GM20000 (cell line): ENCODE results near the gene E2F4.

Source experiments
- DNase-seq: peaks from one replicate; pipeline ENCODE4 v3.0.0; 2012; ENCODE audit warnings: low spot score
- TF ChIP-seq, protein P1 (sequence below): IDR thresholded peaks from 2 replicates; pipeline ENCODE4 v1.5.1; 2012; ENCODE audit warnings: mild to moderate bottlenecking, control low read depth; ENCODE audit errors: extremely low read depth, missing control alignments

E2F4 gene

DNA sequence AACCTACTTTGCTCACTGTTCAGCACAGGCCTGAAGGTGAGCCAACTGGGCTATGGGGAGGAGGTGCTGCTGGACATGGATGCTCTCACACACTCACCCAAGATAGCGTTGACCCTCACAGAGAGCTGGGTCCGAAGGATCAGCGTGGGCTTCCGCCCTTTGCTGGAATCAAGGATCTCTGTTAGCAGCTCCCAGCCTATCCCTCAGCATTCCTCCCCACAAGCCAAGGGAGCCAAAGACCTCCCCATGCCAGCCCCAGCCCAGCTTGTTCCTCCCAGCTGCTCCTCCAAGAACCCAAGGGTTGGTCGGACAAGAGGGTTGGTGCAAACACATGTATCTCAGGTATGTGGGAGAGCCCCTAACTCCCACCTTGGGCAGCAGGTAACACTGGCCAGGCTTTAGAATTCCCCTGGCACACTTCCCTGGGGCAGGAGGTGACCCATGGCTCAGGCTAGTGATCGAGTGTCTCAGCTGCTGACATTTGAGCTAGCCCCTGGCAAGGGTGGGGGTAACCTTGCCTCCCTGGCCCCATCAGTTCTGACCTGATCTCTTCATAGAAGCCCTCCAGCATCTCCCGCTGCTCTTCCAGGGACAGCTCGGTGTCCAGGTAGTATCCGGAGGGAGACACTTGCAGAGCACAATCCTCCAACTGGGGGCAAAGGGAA lies 47.0 kb downstream of the E2F4 start:
- TF ChIP-seq, protein P1, sequence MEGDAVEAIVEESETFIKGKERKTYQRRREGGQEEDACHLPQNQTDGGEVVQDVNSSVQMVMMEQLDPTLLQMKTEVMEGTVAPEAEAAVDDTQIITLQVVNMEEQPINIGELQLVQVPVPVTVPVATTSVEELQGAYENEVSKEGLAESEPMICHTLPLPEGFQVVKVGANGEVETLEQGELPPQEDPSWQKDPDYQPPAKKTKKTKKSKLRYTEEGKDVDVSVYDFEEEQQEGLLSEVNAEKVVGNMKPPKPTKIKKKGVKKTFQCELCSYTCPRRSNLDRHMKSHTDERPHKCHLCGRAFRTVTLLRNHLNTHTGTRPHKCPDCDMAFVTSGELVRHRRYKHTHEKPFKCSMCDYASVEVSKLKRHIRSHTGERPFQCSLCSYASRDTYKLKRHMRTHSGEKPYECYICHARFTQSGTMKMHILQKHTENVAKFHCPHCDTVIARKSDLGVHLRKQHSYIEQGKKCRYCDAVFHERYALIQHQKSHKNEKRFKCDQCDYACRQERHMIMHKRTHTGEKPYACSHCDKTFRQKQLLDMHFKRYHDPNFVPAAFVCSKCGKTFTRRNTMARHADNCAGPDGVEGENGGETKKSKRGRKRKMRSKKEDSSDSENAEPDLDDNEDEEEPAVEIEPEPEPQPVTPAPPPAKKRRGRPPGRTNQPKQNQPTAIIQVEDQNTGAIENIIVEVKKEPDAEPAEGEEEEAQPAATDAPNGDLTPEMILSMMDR, result no peak
- no peak for DNase-seq

DNA sequence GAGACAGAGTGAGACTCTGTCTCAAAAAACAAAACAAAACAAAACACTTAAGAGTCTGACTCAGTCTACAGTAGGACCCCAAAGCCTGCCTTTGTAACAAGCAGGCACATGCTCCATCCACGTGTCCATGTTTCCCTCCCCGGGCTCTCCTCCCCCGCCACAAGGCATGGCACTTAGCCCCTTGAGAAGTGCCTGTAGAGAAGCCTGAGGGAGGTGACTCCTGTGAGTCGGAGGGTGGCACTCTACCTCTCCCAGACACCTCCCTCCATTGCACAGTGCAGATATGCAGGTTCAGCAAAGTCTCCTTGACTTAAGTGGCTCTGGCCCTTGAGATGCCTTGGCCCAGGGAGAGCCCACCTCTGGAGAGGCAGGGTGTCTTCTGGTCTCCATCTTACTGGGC lies 48.6 kb downstream of the E2F4 start:
- no peak for DNase-seq
- TF ChIP-seq, protein P1, result no peak

DNA sequence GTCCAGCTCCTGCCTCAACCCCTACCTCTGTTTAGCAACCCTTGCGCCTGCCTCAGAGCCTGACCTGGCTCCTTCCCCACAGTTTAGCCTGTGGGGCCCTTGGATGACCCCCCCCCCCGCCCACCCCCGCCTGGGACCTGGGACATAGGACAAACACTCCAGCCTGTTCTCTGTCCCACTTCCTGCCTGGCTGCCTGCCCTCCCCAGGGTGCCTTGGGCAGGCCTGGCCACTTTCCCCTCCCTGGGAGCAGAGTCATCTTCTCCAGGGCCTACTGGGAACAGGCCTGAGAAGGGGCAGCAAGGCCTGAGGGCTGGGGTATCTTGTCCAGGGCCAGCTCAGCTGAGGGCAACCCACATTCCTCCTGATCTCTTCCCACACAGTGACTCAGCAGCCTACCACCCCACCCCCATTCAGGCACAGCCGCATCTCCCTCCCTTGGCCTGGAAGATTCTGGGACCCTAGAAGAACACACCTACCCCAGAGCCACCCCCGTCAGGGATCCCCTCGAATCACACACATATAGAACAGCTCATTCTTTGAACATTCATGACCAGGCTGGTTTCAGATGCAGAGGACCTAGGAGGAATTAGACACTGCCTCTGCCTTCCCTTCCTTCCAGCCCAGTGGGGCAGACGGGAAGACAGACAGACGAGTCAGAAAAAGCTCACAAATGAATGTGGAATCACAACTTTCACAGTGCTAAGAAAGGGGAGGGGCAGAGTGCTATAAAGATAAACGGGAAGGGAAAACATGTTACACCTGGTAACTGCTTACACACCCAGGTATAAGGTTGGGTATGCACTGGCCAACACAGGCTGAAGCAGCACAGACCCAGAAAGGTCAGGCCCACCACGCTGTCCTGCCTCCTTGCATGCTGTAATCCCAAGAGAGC lies 49.3 kb downstream of the E2F4 start:
- DNase-seq, result no peak
- TF ChIP-seq, protein P1, result no peak

DNA sequence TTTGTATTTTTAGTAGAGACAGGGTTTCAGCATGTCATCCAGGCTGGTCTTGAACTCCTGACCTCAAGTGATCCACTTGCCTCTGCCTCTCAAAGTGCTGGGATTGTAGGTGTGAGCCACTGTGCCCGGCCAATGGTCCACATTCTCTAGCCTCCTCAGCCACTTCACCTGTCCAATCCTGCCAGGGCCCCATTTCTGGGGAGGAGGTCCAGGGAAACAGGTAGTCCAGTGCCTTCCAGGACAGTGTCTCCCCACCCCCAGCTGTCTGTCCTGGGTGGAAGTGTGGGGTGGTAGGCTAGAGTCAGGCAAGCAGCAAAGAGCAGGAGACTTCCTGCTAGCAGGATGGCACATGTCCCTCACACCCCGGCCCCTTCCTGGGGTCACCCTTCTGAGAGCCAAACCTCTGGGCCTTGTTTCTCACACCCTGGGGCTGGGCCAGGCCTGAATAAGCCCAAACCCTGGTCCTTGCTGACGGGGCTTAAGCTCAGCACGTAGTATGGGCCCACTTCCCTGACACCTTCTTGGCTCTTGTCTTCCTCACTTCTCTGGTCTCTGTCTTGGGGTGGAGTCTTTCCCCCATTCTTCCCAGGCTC lies 50.3 kb downstream of the E2F4 start:
- TF ChIP-seq, protein P1, result no peak
- DNase-seq, result no peak

DNA sequence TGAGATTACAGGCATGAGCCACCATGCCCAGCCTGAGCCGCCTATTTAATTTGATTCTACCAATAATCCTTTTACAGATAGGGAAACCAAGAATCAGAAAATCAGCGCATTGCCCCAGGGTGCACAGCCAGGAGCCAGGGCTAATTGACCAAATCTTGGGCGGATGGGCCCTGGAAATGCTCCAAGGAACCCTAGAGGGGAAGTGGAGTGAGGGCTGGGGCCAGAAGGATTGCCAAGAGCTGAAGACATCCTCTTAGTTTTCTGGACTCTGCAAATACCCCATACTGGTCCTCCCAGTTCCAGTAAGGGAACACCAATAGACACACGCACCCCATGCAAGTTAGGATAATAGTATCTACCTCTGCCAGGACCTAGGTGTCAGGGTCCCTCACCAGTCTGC lies 51.5 kb downstream of the E2F4 start:
- no peak for DNase-seq
- TF ChIP-seq, protein P1, result no peak

DNA sequence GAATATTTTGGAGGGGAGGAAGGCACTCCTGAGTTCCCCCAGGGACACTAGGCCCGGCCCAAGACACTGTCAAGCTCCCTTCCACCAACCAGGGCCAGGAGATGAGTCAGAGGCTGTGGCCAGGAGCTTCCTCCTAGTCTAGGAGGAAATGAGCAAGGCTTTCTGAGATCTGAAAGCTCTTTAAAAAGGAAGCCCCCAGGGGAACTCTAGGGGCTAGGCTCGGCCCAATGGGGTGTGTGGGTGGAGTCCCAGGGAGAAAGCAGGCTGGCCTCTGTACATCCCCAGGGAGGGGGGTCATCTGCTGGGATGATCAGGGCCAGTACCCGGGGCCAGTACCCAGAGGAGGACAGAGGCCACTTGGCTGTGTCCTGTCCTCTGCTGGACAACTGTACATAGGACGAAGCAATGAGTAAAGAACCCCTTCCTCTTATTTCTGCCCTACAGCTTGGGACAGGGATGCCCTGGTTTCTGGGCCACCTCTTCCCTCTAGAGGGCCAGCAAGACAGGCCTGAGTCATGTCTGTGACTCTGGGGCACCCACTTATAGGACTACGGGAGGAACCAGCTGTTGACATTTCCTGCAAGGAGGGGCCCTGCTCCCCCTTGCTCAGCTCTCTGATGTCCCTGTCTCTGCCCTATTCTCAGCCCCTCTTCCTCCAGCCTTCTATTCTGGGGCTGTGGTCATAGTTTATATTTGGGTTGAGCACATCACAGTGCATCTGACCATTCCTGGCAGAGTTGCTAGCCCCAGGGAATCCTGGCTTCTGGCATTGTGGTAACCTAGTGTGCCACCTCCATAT lies 52.6 kb downstream of the E2F4 start:
- TF ChIP-seq, protein P1, result no peak

More for the DNA sequence above, 52.6 kb downstream of the E2F4 start:
- DNase-seq, result peak; percentile 90
